GM12891 (cell line): ENCODE results near the gene LRP5.

Source experiments
- POLR2A ChIP-seq: IDR thresholded peaks from 2 replicates; pipeline ENCODE4 v1.6.1; 2011; ENCODE audit warnings: low read depth, low read length, control low read depth
- TAF1 ChIP-seq: IDR thresholded peaks from 2 replicates; pipeline ENCODE4 v1.6.1; 2011; ENCODE audit warnings: low read depth, low read length, control low read depth

DNA sequence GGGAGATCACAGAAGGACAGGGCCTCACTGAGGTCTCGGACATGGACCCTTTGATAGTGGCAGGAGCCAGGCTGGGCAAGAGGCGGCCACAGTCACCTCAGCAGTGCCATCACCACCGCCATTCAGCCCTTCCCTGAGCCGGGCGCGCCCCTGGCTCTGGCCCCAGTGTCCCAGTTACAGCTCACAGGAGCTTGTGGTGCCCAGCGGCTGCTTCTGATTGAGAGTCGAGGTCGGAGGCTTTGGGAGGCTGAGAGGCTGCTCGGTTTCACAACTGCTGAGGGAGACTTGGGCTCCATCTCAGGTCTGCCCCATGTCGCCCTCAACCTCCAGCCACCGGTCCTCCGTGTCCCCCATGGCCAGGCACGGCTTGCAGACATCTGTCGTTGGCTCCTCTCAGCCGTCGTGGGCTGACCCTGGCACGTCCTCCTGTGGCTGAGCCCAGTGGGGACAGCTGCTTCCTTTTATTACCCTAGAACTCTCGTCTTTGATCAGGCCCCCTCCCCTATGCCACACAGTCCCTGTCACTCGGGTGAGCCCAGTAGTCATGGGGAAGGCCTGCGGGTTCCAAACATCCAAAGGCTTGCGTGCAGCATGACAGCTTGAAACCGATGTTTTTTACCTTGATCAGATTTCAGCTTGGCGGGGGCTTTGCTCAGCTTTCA is 119.7 kb downstream of the LRP5 start:
- no peak for TF ChIP-seq TAF1
- no peak for TF ChIP-seq POLR2A
